Right renal cortex interstitium (tissue), 3 donors: ENCODE measurements around the gene MISP3. TPM values are rescaled to one million over a fixed set of nuclear protein-coding genes. Genes with fewer than 3 reads are reported as not detected.
"Not testable (repeated sequence)": the region's sequence is repeated elsewhere in the genome, so short reads cannot be mapped to it uniquely, and the experiment has no call there.

Source experiments
- DNase-seq, 3 donors: peaks; one replicate each; pipeline ENCODE4 v3.0.0-alpha.2; 2013; ENCODE audit warnings: low read depth in 3 of 3, low spot score in 2 of 3
- polyA plus RNA-seq, 3 donors: library from polyadenylated mRNA; unstranded; fragments of 120-200 nt; gene quantifications; one replicate each; pipeline ENCODE4 v1.2.1, GENCODE V29; 2013; ENCODE audit not compliant: insufficient read length in 3 of 3

The MISP3 gene
- 1 to 10 TPM; 4.7 to 7.0 (median 5.0) TPM for polyA plus RNA-seq

- DNase-seq, result no peak
These were observed at the start of gene MISP3 for GRCh38 chr19:14072535-14073260. MISP3 (plus strand) TSS chr19:14072786; CDS start chr19:14073310, 524 bp downstream.

GRCh38 chr19:14023404-14024235 is 49.0 kb upstream of the MISP3 start:
- DNase-seq, result no peak

- not testable (repeated sequence) for DNase-seq
These were observed 45.9 kb upstream of the MISP3 start for GRCh38 chr19:14026652-14027192.

GRCh38 chr19:14027856-14028450 is 44.6 kb upstream of the MISP3 start, which contains the start of gene RLN3:
RLN3 (plus strand) TSS chr19:14028148; CDS start chr19:14028205, 57 bp downstream.
- no peak for DNase-seq

GRCh38 chr19:14028901-14029300 is 43.7 kb upstream of the MISP3 start:
- no peak for DNase-seq

GRCh38 chr19:14030997-14031718 is 41.4 kb upstream of the MISP3 start:
- no peak for DNase-seq

GRCh38 chr19:14031719-14032480 is 40.7 kb upstream of the MISP3 start, which contains the start of gene IL27RA:
IL27RA (plus strand) TSS chr19:14031762; CDS start chr19:14031873, 111 bp downstream.
- DNase-seq, result peak in 1 of 3 donors; percentile 54

- DNase-seq, result no peak
These were observed 38.6 kb upstream of the MISP3 start for GRCh38 chr19:14033946-14034345.

GRCh38 chr19:14035159-14035558 is 37.4 kb upstream of the MISP3 start:
- DNase-seq, result not testable (repeated sequence)

- no peak for DNase-seq
These were observed 36.9 kb upstream of the MISP3 start for GRCh38 chr19:14035706-14036105.

GRCh38 chr19:14039181-14039580 is 33.4 kb upstream of the MISP3 start:
- DNase-seq, result no peak

GRCh38 chr19:14042659-14043608 is 29.7 kb upstream of the MISP3 start:
- DNase-seq, result peak in 1 of 3 donors; percentile 69

GRCh38 chr19:14047866-14048265 is 24.7 kb upstream of the MISP3 start:
- not testable (repeated sequence) for DNase-seq

- DNase-seq, result no peak
These were observed 24.0 kb upstream of the MISP3 start for GRCh38 chr19:14048443-14049153.

GRCh38 chr19:14050512-14050911 is 22.1 kb upstream of the MISP3 start:
- no peak for DNase-seq

- DNase-seq, result not testable (repeated sequence)
These were observed 21.6 kb upstream of the MISP3 start for GRCh38 chr19:14050961-14051360.

- DNase-seq, result no peak
These were observed 20.6 kb upstream of the MISP3 start for GRCh38 chr19:14051980-14052379.

GRCh38 chr19:14052470-14052869 is 20.1 kb upstream of the MISP3 start:
- no peak for DNase-seq
